Right renal cortex interstitium (tissue), 3 donors: ENCODE data around the gene OLFML3. TPM values are rescaled to one million over a fixed set of nuclear protein-coding genes. Genes with fewer than 3 reads are reported as not detected.

ENCODE experiments used
- DNase-seq, 3 donors: peaks; one replicate each; pipeline ENCODE4 v3.0.0-alpha.2; 2013; ENCODE audit warnings: low read depth in 3 of 3, low spot score in 2 of 3
- polyA plus RNA-seq, 3 donors: library from polyadenylated mRNA; unstranded; fragments of 120-200 nt; gene quantifications; one replicate each; pipeline ENCODE4 v1.2.1, GENCODE V29; 2013; ENCODE audit not compliant: insufficient read length in 3 of 3

The OLFML3 gene
- polyA plus RNA-seq: 100 to 1,000 TPM; 134 to 158 (median 154) TPM

- peak; percentile 84 to 93 (median 90) for DNase-seq
Measured at GRCh38 chr1:113978863-113979702, at the start of gene OLFML3. Gene OLFML3, plus strand, starts transcription at chr1:113979474. Its CDS starts 43 bp downstream, at chr1:113979517.

- DNase-seq: peak in 2 of 3 donors; percentile 29 to 33
Measured at GRCh38 chr1:113929750-113930498, 49.4 kb upstream of the OLFML3 start.

- DNase-seq: peak; percentile 34 to 47 (median 45)
Measured at GRCh38 chr1:113930499-113931161, 48.6 kb upstream of the OLFML3 start.

GRCh38 chr1:113931451-113931851 is 47.8 kb upstream of the OLFML3 start:
- no peak for DNase-seq

GRCh38 chr1:113934006-113934405 is 45.3 kb upstream of the OLFML3 start:
- DNase-seq: no peak

- DNase-seq: no peak
Measured at GRCh38 chr1:113934511-113935055, 44.7 kb upstream of the OLFML3 start.

- no peak for DNase-seq
Measured at GRCh38 chr1:113935176-113935575, 44.1 kb upstream of the OLFML3 start.

GRCh38 chr1:113935970-113936369 is 43.3 kb upstream of the OLFML3 start:
- no peak for DNase-seq

GRCh38 chr1:113937146-113937545 is 42.1 kb upstream of the OLFML3 start:
- no peak for DNase-seq

- no peak for DNase-seq
Measured at GRCh38 chr1:113938192-113938591, 41.1 kb upstream of the OLFML3 start.

GRCh38 chr1:113940365-113941244 is 38.7 kb upstream of the OLFML3 start:
- DNase-seq: no peak

GRCh38 chr1:113941245-113941559 is 38.1 kb upstream of the OLFML3 start:
- DNase-seq: no peak

GRCh38 chr1:113942527-113942926 is 36.7 kb upstream of the OLFML3 start:
- no peak for DNase-seq

GRCh38 chr1:113943028-113943811 is 36.1 kb upstream of the OLFML3 start:
- DNase-seq: no peak

- DNase-seq: no peak
Measured at GRCh38 chr1:113945329-113945728, 33.9 kb upstream of the OLFML3 start.

GRCh38 chr1:113946112-113946511 is 33.2 kb upstream of the OLFML3 start:
- DNase-seq: no peak

- DNase-seq: no peak
Measured at GRCh38 chr1:113946678-113947387, 32.4 kb upstream of the OLFML3 start.

- DNase-seq: no peak
Measured at GRCh38 chr1:113947388-113948107, 31.7 kb upstream of the OLFML3 start.
